ENCODE results near the gene CHST15. TPM values are rescaled to one million over a fixed set of nuclear protein-coding genes. Genes with fewer than 3 reads are reported as not detected.

The CHST15 gene
- total RNA-seq, 6 experiments from 2014 or later, result 0.88 to 8.7 (median 1.1) TPM

- no peak for TF ChIP-seq CTCF (IDR thresholded peaks at IDR 0.05)
- DNase-seq, result no peak
- Mint-ChIP-seq H3K4me3 (no peak overlapping the region), H3K36me3 (ENCODE audit: low read depth) (no peaks in the 10 kb centered on the region), H3K27ac (no peak overlapping the region), H3K27me3 (ENCODE audit: insufficient read depth) (peaks cover 6% of the 10 kb centered on the region; the same call in 1 of the 2 replicates), H3K9me3 (no peaks in the 10 kb centered on the region), H3K4me1 (ENCODE audit: low read depth) (peaks cover 10% of the 10 kb centered on the region)
Observed at GRCh38 chr10:124030492-124031110, 62.8 kb downstream of the CHST15 start.

GRCh38 chr10:124030061-124030460, 63.3 kb downstream of the CHST15 start:
- Mint-ChIP-seq H3K36me3 (ENCODE audit: low read depth) (no peaks in the 10 kb centered on the region), H3K9me3 (no peaks in the 10 kb centered on the region), H3K27me3 (ENCODE audit: insufficient read depth) (peaks cover 6% of the 10 kb centered on the region; the same call in 1 of the 2 replicates), H3K4me1 (ENCODE audit: low read depth) (peaks cover 10% of the 10 kb centered on the region), H3K27ac (no peak overlapping the region), H3K4me3 (no peak overlapping the region)
- DNase-seq, result no peak
- TF ChIP-seq CTCF (IDR thresholded peaks at IDR 0.05), result no peak

GRCh38 chr10:124029559-124029958, 63.8 kb downstream of the CHST15 start:
- H3K4me3 Mint-ChIP-seq, result no peak overlapping the region
- no peaks in the 10 kb centered on the region for H3K9me3 Mint-ChIP-seq
- H3K27ac Mint-ChIP-seq, result no peak overlapping the region
- no peaks in the 10 kb centered on the region for H3K36me3 Mint-ChIP-seq (ENCODE audit: low read depth)
- H3K4me1 Mint-ChIP-seq (ENCODE audit: low read depth), result peaks cover 10% of the 10 kb centered on the region
- TF ChIP-seq CTCF (IDR thresholded peaks at IDR 0.05), result no peak
- peaks cover 6% of the 10 kb centered on the region; the same call in 1 of the 2 replicates for H3K27me3 Mint-ChIP-seq (ENCODE audit: insufficient read depth)
- no peak for DNase-seq

GRCh38 chr10:124028700-124029480, 64.5 kb downstream of the CHST15 start:
- Mint-ChIP-seq H3K27me3 (ENCODE audit: insufficient read depth) (peaks cover 6% of the 10 kb centered on the region; the same call in 1 of the 2 replicates), H3K27ac (no peak overlapping the region), H3K9me3 (no peaks in the 10 kb centered on the region), H3K36me3 (ENCODE audit: low read depth) (no peaks in the 10 kb centered on the region), H3K4me1 (ENCODE audit: low read depth) (peaks cover 10% of the 10 kb centered on the region), H3K4me3 (no peak overlapping the region)
- TF ChIP-seq CTCF (IDR thresholded peaks at IDR 0.05), result no peak
- no peak for DNase-seq

GRCh38 chr10:124027651-124028050, 65.7 kb downstream of the CHST15 start:
- Mint-ChIP-seq H3K36me3 (ENCODE audit: low read depth) (no peaks in the 10 kb centered on the region), H3K4me3 (no peak overlapping the region), H3K27ac (no peak overlapping the region), H3K27me3 (ENCODE audit: insufficient read depth) (peaks cover 6% of the 10 kb centered on the region; the same call in 1 of the 2 replicates), H3K4me1 (ENCODE audit: low read depth) (no peaks in the 10 kb centered on the region; the same call in 1 of the 2 replicates), H3K9me3 (no peaks in the 10 kb centered on the region)
- TF ChIP-seq CTCF (IDR thresholded peaks at IDR 0.05), result no peak
- DNase-seq, result no peak

Measured in HFFc6 (cell line).